SK-N-SH treated with all-trans-retinoic acid at 6 μM for 48 hours (cell line): ENCODE measurements around the gene TBC1D16.

ENCODE experiments used
- CREB5 ChIP-seq: fragments of 250-450 bp; sonication (Bioruptor Pico); IDR thresholded peaks from 2 replicates; pipeline ENCODE4 v1.5.1; 2020; ENCODE audit warnings: low read depth, mild to moderate bottlenecking, moderate library complexity
- CSDC2 ChIP-seq: fragments of 250-450 bp; sonication (Bioruptor Pico); IDR thresholded peaks from 2 replicates; pipeline ENCODE4 v1.5.0; 2020; ENCODE audit warnings: mild to moderate bottlenecking, moderate library complexity
- CSRNP3 ChIP-seq: fragments of 250-450 bp; sonication (Bioruptor Pico); IDR thresholded peaks from 2 replicates; pipeline ENCODE4 v1.5.1; 2021; ENCODE audit warnings: mild to moderate bottlenecking, moderate library complexity
- GLIS3 ChIP-seq: fragments of 250-450 bp; sonication (Bioruptor Pico); IDR thresholded peaks from 2 replicates; pipeline ENCODE4 v1.5.0; 2020; ENCODE audit warnings: mild to moderate bottlenecking, moderate library complexity
- PPARA ChIP-seq: fragments of 250-450 bp; sonication (Bioruptor Pico); IDR thresholded peaks from 2 replicates; pipeline ENCODE4 v1.5.0; 2020; ENCODE audit warnings: mild to moderate bottlenecking, borderline replicate concordance
- RARB ChIP-seq: fragments of 250-450 bp; sonication (Bioruptor Pico); IDR thresholded peaks from 2 replicates; pipeline ENCODE4 v1.8.0; 2021; ENCODE audit warnings: mild to moderate bottlenecking, moderate library complexity
- SNAI2 ChIP-seq: fragments of 250-450 bp; sonication (Bioruptor Pico); IDR thresholded peaks from 2 replicates; pipeline ENCODE4 v1.5.0; 2020; ENCODE audit warnings: mild to moderate bottlenecking, moderate library complexity
- TCF4 ChIP-seq: fragments of 250-450 bp; sonication (Bioruptor Pico); IDR thresholded peaks from 2 replicates; pipeline ENCODE4 v1.8.0; 2021; ENCODE audit warnings: mild to moderate bottlenecking, moderate library complexity, borderline replicate concordance
- ZC3H10 ChIP-seq: fragments of 250-450 bp; sonication (Bioruptor Pico); IDR thresholded peaks from 2 replicates; pipeline ENCODE4 v1.5.1; 2021; ENCODE audit warnings: mild to moderate bottlenecking, moderate library complexity
- ZFP3 ChIP-seq: fragments of 250-450 bp; sonication (Bioruptor Pico); IDR thresholded peaks from 2 replicates; pipeline ENCODE4 v1.5.0; 2020; ENCODE audit warnings: mild to moderate bottlenecking, moderate library complexity
- ZFP30 ChIP-seq: fragments of 450-650 bp; formaldehyde crosslinking; IDR thresholded peaks from 2 replicates; pipeline ENCODE4 v1.5.0; 2022; ENCODE audit warnings: mild to moderate bottlenecking, moderate library complexity
- ZNF565 ChIP-seq: fragments of 450-650 bp; formaldehyde crosslinking; conservative IDR thresholded peaks from 2 replicates; pipeline ENCODE4 v1.5.0; 2020; ENCODE audit warnings: low read depth, mild to moderate bottlenecking, moderate library complexity
- TF ChIP-seq, protein P1 (sequence below): fragments of 250-450 bp; sonication (Bioruptor Pico); IDR thresholded peaks from 2 replicates; pipeline ENCODE4 v1.8.0; 2020; ENCODE audit warnings: mild to moderate bottlenecking, moderate library complexity, borderline replicate concordance

DNA sequence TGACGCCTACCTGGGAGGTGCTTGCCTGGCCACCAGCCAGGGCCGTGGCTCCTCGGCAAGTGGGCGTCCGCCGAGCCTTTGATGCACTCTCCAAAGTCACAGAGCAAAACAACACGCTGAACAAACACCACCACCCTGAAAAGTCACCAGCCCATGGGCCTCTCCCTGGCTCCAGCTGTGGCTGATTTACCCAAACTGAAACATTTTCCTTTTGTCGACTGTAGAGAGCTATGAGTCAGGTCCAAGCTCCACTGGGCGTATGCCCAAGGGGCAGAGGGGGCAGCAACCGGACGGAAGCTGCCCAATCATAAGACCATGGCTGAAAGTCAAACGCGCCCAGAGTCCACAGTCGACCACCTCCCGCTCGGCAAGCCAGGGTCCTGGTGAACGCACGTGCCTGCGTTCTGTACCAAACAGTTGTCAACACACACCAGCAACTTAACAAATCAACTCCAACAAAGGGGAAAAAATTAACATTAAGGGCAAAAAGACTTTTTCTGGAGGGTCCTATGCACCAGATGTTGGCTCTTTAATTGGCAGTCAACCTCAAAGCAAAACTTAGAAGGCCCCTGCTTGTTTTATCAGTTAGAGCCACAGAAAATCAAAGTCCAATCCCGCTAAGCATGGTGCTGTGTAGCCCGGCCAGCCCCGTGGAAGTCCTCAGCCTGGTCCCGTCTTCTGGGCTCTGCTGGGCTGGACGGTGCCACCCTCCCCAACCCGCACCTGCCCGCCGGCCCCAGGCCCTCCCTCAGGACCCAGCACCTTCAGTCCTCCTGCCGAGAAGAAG is 47.3 kb downstream of the TBC1D16 start:
- TF ChIP-seq ZFP30 (CRISPR knock-in tag), result no peak
- no peak for TF ChIP-seq CREB5 (CRISPR knock-in tag)
- TF ChIP-seq ZC3H10 (CRISPR knock-in tag), result no peak
- no peak for TF ChIP-seq RARB
- no peak for TF ChIP-seq PPARA
- TF ChIP-seq ZFP3 (CRISPR knock-in tag), result no peak
- TF ChIP-seq, protein P1, sequence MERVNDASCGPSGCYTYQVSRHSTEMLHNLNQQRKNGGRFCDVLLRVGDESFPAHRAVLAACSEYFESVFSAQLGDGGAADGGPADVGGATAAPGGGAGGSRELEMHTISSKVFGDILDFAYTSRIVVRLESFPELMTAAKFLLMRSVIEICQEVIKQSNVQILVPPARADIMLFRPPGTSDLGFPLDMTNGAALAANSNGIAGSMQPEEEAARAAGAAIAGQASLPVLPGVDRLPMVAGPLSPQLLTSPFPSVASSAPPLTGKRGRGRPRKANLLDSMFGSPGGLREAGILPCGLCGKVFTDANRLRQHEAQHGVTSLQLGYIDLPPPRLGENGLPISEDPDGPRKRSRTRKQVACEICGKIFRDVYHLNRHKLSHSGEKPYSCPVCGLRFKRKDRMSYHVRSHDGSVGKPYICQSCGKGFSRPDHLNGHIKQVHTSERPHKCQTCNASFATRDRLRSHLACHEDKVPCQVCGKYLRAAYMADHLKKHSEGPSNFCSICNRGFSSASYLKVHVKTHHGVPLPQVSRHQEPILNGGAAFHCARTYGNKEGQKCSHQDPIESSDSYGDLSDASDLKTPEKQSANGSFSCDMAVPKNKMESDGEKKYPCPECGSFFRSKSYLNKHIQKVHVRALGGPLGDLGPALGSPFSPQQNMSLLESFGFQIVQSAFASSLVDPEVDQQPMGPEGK, result no peak
- no peak for TF ChIP-seq TCF4 (CRISPR knock-in tag)
- TF ChIP-seq CSDC2 (CRISPR knock-in tag), result no peak
- no peak for TF ChIP-seq ZNF565
- no peak for TF ChIP-seq SNAI2 (CRISPR knock-in tag)
- no peak for TF ChIP-seq GLIS3 (CRISPR knock-in tag)
- TF ChIP-seq CSRNP3 (CRISPR knock-in tag), result no peak
